GM18951 (cell line): ENCODE measurements around the gene NACA.
"Not testable (repeated sequence)": the region's sequence is repeated elsewhere in the genome, so short reads cannot be mapped to it uniquely, and the experiment has no call there.

ENCODE experiments used
- POLR2A ChIP-seq: IDR thresholded peaks from 4 replicates; pipeline ENCODE4 v1.6.1; 2011; ENCODE audit warnings: mild to moderate bottlenecking; ENCODE audit not compliant: insufficient read length, insufficient read depth; ENCODE audit errors: extremely low read depth
- in situ Hi-C: fragments of 300-500 bp; cut with MboI; formaldehyde crosslinking; loops from one replicate; pipeline ENCODE4 v1.12.0; 2022; ENCODE audit warnings: low sequenced_read_pairs, mixed read lengths, inconsistent platforms; ENCODE audit not compliant: unreplicated experiment

Gene NACA

DNA sequence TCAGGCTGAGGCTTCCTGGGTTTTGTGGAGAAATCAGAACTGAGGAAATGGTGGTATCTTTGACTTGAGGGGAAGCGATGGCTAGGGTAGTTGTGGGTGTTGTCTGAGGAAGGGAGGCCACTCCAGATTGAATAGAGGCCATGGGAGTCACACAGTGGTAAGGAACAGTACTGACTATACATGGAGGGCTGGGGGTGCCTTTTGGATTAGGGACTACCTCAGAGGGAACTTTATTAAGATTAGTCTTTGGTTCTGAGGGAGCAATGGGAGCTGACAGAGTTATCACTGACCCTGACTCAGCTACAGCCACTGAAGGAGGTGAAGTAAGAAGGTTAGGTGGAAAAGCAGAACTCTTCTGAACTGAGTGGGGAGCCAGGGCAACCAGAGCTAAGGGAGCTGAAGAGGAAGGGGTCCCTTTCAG lies 4.4 kb downstream of the NACA start:
- in situ Hi-C loops: no loop called here
- no peak for TF ChIP-seq POLR2A

GRCh38 chr12:56719056-56719455 lies 6.0 kb downstream of the NACA start:
- in situ Hi-C loops: no loop called here
- no peak for TF ChIP-seq POLR2A

DNA sequence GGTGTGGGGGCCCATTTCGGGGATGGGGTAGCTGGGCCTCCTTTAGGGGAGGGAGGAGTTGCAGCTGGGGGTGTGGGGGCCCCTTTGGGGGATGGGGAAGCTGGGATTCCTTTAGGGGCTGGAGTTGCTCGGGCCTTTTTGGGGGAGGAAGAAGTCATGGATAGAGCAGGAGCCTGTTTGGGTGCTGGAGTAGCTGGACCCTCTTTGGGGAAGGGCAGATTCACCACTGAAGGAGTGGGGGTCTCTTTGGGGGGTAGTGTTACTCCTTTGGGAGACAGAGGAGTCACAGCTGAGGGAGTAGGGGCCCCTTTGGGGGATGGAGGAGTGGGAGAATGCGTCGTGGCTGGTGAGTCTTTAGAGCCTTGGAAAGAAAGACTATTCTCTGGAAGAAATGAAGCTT lies 6.5 kb downstream of the NACA start:
- in situ Hi-C loops: no loop called here

GRCh38 chr12:56718149-56718548 lies 7.0 kb downstream of the NACA start:
- in situ Hi-C loops: no loop called here
- TF ChIP-seq POLR2A: no peak

More for the DNA sequence above, 6.5 kb downstream of the NACA start:
- no peak for TF ChIP-seq POLR2A

DNA sequence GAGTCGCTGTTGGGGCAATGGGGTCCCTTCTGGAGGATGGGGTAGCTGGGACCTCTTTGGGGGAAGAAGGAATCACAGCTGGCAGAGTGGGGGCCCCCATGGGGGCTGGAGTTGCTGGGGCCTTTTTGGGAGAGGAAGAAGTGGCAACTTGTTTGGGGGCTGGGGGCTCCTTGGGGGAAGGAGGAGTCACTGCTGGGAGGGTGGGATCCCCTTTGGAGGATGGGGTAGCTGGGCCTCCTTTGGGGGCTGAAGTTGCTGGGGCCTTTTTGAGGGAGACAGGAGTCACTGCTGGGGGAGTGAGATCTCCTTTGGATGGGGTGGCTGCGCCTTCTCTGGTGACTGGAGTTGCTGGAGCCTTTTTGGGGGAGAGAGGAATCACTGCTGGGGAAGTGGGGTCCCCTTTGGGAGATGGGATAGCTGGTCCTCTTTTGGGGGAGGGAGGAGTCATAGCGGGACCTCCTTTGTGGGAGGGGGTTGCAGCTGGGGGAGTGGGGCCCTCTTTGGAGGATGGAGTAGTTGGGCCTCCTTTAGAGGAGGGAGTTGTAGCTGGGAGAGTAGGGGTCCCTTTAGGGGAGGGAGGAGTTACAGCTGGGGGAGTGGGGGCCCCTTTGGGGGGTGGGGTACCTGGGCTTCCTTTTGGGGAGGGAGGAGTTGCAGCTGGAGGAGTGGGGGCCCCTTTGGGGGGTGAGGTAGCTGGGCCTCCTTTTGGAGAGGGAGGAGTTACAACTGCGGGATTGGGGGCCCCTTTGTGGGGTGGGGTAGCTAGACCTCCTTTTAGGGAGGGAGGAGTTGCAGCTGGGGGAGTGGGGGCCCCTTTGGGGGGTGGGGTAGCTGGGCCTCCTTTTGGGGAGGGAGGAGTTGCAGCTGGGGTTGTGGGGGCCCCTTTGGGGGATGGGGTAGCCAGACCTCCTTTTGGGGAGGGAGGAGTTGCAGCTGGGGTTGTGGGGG lies 7.9 kb downstream of the NACA start:
- no peak for TF ChIP-seq POLR2A
- in situ Hi-C loops: no loop called here

GRCh38 chr12:56716458-56716857 lies 8.6 kb downstream of the NACA start:
- in situ Hi-C loops: no loop called here
- TF ChIP-seq POLR2A: no peak

- in situ Hi-C loops: no loop called here
- TF ChIP-seq POLR2A: no peak
Observed at GRCh38 chr12:56715798-56716197, 9.3 kb downstream of the NACA start.

DNA sequence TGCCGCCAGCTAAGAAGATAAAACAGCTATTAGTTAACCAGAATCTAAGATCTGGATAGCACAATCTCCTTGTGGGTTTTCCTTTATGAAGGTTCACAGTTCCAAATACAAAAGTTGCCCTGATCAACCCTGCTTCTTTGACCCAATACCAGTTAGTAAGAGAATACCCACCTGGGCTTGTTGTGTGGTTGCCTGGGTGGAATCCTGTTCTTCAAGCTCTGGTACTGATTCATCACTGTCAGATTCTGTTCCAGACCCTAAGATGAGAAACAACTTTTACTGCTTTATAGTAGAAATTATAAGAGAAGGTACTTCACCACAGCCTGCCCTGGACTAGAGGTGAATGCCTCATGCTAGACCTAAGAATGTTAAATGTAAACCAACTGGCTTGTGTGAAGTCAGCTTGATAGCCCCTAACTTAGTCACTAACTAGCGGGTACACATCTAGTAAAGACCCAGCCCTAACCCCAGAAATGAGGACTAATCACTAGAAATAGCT lies 10.6 kb downstream of the NACA start:
- in situ Hi-C loops: no loop called here

DNA sequence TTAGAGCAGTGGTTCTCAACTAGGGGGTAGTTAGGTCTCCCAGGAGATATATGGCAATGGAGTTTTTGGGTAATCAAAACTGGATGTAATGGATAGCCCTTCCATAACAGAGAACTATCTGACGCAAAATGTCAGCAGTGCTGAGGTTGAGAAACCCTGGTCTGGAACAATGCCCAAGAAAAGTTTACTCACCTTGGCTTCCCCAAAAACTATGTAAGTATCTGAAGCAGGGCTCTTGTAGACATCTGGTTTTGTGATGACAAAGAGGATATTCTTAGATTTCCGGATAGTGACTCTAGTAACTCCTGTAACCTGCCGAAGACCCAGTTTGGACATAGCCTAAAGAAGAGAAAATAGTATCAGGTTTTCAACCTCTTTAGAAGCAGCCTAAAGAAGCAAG lies 11.8 kb downstream of the NACA start:
- in situ Hi-C loops: no loop called here
- TF ChIP-seq POLR2A: no peak

More for the DNA sequence above, 10.6 kb downstream of the NACA start:
- TF ChIP-seq POLR2A: no peak

DNA sequence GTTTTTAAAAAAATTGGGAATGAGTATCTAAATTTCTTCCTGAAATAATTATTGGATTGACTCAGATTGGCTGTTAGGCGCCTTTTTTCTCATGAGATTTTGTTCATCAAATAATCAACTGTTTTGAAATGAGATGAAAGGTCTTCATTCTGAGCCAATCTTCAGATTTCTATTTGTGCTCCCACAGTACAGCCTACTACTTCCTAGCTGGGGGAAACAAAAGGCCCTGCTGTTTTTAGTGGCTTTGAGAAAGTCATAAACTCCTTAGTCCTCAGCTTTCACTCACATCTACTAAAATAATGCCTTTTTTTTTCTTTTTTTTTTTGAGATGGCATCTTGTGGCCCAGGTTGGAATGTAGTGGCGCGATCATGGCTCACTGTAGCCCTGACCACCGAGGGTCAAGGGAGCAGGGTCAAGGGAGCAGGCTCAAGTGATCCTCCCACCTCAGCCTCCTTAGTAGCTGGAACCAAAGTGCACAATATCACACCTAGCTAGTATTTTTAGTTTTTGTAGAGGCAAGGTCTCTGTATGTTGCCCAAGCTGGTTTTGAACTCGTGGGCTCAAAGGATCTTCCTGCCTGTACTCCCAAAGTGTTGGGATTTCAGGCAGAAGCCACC lies 15.2 kb downstream of the NACA start:
- in situ Hi-C loops: no loop called here
- TF ChIP-seq POLR2A: no peak

DNA sequence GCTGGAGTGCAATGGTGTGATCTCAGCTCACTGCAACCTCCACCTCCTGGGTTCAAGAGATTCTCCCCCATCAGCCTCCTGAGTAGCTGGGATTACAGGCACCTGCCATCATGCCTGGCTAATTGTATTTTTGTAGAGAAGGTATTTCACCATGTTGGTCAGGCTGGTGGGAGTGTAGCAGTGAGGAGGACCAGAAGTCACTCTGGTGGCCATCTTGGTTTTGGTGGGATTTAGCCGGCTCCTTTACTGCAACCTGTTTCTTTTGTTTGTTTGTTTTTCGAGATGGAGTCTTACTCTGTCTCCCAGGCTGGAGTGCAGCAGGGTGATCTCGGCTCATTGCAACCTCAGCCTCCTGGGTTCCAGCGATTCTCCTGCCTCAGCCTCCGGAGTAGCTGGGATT lies 20.6 kb downstream of the NACA start:
- in situ Hi-C loops: not testable (repeated sequence)

GRCh38 chr12:56699020-56699661 lies 26.0 kb downstream of the NACA start:
- in situ Hi-C loops: no loop called here
- no peak for TF ChIP-seq POLR2A

- no peak for TF ChIP-seq POLR2A
Observed at GRCh38 chr12:56695327-56696101, 29.6 kb downstream of the NACA start.

More at GRCh38 chr12:56695327-56696101, 29.6 kb downstream of the NACA start:
- in situ Hi-C loops: no loop called here
